HG02884 (cell line): ENCODE results near the gene NPM1.

ENCODE experiments used
- ATAC-seq: cut with Tn5 transposase; IDR thresholded peaks from one replicate; pipeline ENCODE4 v1.9.1; 2021; ENCODE audit warnings: mild to moderate bottlenecking, moderate library complexity; ENCODE audit not compliant: unreplicated experiment

Gene NPM1

DNA sequence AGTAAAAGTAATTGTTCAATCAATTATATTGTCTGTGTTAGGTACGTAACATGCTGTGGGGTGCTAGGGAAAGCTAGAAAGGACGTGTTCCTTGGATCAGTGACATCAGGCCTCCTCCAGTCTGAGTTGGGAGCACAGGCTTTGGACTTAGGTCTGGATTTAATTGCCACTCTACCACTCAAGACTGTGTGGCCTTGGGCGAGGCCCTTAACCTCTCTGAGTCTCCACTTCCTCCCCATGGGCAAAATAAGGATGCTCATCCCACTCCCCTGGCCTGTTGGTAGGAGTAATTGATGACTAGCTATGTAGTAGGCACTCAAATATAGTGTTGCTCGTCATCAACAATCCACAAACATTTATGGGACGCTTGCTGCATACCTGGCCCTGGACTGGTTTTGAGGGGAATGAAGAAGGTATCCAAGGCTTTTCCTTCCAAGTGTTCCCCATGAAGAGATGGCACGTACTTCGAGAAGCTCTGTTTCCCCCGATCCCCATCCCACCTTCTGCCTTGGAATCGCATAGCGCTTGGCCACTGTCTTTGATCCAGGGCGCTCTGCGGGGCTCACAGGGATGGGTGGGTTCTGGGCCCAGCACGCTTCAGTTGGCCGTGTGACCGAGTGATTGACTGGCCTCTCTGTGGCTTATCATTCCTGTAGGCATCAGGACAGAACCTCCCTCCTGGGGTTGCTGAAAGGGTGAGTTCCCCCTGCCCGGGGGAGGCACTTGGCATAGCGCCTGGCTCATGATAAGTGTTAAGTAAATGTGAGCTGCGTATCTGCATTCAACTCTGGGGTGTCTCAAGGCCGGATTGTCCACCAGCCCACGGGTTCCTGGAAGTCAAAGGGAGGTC is 39.9 kb downstream of the NPM1 start:
- no peak for ATAC-seq

DNA sequence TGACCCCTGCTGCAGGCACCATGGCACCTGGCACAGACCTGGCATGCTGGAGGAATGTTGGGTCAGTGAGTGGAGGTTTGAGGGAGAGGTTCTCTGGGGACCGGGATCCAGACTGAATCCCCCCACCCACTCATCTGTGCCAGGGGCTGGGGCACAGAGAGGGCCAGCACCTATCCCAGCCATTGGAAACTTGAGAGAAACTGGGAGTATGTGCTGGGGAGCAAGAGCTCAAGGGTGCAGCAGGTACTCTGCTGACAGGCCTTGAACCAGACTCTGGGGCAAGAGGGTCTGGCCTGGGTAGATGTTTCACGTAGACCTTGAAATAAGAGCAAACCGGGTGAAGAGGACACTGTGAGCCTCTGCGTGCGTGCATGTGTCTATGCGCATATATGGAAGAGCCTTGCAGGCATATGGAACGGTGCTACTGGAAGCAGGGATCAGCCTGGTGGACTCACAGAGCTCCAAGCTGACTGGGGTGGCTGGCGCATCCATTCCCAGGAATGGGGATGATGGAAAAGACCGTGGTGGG is 40.6 kb downstream of the NPM1 start:
- ATAC-seq, result no peak

DNA sequence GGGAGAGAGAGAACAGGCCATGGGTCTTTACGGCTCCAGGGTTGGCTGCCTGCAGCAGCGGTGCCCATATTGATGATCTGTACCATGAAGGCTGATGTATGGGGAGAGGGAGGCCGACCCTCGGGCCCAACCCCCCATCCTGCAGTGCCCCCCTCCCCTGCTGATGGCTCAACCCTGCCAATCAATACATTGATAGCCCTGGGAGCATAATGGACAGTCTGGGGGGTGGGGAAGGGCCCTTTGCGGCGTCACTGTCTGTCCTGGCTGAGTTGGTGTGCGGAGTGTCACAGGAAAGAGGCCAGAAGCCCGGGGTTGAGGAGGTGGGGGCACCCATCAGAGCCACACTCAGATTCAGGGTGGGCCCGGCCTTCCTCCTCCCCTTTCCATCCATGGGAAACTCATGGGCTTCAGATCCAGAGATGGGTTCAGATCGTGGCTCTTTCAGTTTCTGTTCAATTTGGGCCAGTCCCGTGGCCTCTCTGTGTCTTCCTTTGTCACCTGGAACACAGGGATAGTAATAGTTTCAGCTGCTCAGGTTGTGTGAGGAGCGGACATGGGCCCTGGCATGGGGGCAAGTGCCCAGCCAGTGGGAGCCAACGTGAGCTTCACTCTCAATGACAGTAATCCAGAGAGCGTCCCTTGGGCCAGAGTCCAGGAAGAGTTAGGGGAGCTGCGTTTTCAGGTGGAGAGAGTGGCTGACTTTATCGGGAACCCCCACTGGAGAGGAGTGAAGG is 41.3 kb downstream of the NPM1 start:
- no peak for ATAC-seq

DNA sequence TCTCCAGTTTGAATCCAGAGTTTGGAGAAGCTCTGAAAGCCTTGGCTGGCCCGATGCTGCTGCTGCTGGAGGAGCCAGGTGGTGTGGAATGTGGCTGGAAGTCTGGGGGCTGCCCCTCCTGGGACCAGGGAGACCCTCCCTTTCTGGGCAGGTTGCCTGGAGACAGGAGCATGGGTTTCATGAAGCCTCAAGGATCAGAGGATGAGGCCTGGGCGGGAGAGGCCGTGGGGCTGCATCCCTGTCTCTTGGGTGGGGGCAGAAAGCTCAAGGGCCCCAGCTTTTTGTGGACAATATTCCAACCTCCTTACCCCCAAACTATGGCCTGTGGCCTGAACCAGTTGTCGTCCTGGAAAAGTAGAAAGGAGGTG is 41.9 kb downstream of the NPM1 start:
- ATAC-seq, result no peak

DNA sequence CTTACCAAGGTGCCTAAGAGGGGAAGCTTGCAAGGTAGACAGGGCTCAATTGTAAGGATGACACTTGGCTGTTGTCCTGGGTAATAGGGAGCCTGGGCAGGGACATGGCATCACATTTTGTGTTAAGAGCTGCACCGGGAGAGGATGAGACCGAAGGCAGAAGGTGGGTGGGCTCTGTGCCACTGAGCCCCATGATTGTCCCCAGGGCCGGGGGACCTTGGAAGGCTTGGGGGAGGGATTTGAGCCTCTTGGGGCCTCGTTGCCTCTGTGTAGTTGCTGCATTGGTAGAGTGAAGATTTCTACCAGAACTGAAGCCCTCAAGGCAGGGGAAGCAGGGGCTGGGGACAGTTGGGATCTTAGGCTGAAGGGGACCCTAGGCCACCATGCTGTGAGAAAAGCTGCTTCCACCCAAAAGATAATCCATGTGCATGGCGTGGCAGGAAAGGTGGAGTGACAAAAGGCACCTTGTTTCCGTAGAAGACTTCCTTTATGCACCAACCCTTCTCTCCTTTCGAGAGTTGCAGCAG is 43.7 kb downstream of the NPM1 start:
- ATAC-seq, result no peak

DNA sequence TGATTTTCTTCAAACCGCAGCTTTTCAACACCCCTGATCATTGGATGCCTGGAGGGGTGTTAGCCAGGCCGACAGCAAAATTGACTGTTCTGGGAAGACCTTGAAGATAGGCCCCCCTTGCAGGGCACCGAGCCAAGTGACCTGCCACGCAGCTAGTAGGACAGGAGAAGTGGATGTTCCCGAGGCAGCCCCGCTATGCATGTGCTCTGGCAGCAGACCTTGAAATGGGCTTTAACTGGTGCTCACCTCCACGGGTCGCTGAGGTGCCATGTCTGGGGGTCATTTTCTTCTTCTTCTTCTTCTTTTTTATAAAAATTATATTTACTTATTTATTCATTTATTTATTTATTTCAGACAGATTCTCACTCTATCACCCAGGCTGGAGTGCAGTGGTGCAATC is 44.4 kb downstream of the NPM1 start:
- no peak for ATAC-seq

DNA sequence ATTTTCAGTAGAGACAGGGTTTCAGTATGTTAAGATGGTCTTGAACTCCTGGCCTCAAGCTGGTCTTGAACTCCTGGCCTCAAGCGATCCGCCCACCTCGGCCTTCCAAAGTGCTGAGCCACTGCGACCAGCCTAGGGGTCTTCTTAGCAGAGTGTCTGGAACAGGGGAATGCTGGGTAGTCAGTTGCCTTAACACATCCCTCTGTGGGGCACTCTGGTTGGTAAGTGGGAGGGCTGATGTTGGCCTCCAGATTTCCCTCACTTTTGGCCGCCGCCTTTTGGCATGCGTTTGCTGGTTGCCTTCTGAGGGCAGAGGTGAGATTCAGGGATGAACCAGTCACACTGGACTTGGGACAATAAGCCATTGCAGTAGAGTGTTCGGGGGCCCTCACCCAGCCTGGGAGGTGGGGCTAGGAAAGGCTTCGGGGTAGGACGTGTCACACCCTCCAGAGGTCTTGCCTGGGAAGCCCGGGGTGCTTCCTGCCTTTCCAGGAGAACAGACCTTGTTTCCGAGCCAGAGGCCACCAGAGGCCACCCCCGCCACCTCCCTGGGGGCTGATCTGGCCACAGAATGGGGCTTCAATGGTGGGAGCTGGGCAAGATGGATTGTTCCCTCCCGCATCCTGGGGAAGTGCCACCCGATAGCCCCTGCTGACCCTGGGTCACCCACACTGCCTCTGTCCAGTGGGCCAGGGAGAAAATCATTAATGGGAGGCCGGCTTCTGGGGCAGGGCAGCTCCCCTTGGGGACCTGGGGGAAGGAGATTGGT is 45.1 kb downstream of the NPM1 start:
- no peak for ATAC-seq

DNA sequence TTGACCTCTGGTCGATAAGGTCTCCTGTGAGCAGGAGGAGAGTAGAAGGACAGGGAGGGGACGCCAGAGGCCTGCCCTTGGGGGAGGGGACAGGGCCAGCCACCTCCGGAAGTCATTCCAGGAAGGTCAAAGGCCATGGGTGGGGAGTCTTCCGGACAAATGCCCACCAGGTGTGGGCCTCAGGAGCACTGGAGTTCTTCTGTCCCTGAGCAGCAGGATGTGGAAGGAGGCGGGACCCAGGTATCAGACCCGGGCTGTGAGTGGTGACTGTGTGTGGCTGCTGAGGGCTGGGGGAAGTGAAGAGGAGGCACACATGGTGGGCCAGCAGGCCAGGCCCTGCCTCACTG is 45.7 kb downstream of the NPM1 start:
- no peak for ATAC-seq

DNA sequence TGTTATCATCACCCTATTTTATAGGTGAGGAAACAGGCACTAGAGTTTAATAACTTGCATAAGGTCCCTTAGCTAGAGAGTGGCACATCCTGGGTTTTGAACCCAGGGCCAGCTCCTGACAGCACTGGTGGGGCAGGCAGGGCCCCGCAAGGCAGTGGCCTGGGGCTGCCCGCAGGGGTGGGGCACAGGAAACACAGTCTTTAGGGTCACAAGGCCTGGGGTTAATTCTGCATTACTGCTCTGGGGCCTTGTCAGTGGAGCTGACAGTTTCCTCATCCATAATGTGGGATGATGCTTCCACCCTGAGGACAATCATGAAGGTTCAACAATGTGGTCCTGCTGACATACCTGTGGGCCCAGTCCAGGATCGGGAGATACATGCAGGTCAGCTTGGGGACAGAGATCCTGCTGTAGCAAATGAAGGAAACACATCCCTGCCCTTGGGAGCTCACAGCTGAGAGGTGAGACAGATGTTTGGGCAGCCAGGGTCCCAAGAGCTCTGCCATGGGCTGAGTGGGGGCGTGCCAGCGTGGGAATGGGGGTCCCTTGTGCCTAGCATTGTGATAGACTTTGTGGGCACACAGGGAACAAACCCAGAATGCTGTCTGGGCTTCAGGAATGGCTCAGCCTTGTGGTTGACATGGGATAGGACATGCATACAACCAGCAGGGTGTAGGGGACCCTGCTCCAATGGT is 46.5 kb downstream of the NPM1 start:
- ATAC-seq, result no peak

DNA sequence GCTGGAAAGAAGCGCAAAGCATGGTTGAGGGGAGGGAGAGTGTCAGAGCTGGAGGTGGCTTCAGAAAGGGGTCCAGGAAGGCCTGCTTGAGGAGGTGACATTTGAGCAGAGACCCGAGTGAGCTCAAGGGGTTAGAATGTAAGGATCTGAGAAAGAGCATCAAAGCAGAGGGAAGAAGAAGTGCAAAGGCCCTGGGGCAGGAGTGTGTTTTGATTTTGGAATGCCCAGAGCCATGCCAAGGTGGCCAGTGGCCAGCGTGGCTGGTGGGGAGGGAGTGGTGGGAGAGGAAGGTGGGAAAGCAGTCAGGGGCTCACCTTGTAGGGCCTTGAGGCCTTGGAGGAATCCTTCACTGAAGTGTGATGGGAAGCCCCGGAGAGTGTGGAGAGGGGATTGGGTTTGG is 47.2 kb downstream of the NPM1 start:
- no peak for ATAC-seq

DNA sequence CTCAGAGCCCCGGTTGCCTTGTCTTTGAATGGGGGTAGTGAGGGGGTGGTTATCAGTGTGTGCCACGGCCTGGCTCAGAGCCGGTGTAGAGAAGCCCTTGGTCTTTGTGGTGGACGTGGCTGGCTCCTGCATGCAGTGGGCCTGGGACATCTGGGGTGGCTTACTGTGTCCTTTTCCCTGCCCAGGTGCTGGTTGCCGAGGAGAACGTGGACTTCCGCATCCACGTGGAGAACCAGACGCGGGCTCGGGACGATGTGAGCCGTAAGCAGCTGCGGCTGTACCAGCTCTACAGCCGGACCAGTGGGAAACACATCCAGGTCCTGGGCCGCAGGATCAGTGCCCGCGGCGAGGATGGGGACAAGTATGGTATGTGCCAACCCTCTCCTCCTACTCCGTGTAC is 48.3 kb downstream of the NPM1 start:
- no peak for ATAC-seq

DNA sequence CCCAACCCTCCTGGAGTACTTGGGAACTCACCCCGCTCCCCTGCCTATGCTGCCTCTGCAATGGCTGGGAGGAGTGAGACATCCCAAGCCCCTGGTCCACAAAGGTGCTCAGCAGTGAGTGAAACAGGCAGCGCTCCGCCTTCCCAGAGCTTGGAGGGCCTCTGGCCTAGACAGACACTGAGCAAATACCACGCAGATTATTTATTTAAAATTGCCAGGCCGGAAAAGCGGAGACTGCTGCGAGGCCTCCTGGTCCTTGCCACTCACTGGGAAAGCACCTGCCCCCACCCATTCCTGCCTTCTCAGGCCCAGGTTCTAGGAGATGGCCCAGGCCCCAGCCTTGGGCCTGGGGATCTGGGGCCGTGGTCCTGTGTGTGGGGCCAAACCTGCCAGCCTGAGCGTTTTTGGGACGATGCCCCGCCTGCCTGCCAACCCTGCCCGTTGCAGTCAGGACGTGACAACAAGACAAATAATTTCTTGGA is 49.2 kb downstream of the NPM1 start:
- no peak for ATAC-seq

DNA sequence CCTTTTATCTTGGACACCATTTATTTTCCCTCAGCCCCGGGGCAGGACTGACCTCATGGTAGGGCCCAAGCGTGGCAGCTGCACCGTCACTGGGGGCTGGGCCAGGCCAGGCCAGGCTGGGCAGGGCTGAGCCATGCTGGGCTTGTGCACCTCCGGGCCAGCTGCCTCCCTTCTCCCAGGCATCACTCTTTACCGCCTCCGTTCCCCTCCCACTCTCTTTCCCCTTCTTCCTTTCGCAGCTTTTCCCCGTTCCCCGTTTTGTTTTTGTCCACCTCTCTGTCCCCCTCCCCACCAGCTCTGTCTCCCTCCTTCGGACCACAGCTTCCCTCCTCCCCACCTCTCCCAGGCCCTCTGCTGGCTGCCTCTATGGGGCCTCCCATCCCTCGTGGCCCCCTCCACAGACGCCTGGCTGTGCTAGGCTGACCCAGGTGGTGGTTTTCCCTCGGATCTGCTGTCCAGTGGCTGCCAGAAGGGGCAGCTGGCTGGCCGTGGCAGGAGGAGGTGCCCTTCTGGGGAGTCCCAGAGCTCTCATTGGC is 49.7 kb downstream of the NPM1 start:
- no peak for ATAC-seq

DNA sequence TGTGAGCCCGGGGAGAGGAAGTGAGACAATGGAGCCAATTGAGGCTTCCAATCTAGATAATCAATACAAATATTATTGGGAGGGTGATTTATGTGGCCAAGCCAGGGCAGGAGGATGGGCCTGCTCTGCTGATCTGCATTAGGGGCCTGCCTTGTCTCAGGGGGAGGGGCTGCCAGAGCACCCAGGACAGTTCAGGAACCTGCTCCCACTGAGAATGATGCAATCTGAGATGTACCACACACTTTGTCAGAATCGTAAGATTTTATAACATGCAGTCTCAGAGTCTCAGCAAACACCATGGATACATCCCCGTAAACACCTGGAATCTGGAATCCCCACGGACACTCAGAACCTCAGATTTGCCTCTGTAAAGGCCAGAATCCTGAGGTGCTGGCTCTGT is 51.1 kb downstream of the NPM1 start:
- ATAC-seq, result no peak

DNA sequence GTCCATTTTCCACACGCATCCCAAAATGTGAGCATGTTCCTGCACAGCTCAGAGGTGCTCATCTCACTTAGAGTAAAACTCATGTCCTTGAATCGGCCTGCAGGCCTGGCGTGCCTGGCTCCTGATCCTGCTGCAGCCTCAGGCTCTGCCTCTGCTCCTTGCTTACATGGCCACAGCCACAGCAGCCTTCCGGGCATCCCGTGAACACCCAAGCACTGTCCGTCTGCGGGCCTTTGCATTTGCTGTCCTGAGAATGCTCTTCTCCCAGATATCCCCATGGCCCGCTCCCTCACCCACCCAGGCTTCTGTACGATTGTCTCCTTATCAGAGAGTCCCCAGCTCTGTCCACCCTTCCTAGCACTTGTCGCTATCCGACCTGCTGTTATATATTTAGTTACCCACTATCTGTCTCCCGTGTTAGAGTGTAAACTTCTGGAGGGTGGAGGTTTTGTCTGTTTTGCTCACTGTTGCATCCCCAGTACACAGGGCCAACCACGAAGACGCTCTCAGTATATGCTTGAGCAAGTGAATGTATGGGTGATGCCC is 53.7 kb downstream of the NPM1 start:
- no peak for ATAC-seq

DNA sequence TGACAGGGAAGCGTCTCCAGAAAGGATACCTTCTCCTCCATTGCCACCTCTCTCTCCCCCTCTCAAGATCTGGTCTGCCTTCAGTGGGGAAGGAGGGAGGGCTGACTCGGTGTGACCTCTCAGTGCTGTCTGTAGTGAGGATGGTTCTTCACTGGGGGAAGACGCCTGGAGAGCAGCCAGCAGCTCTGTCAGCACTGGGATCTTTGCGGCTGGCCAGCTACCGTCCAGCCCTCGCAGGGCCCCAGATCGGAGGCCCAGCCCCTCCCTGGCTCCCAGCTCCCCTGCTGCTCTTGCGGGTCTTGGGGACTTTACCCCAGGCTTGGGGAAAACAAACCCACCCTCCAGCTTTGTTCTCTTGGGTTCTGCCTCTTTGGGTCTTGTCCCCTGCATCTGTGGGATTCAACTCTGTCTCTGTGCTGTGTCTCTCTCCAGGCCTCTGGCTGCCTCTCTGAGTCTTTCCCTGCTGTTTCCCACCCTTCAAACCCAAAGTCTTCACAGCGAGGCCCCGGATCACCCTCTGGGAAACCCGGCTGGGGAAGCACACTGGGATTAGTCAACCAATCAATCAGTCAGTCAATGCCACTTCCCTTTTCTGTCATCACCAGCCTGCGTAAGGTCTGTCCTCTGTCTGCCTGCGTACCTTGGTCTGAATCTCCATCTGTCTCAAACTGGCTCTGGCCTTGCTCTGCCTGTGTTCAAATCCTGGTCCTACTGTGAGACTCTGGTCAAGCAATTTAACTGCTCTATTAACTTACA is 54.8 kb downstream of the NPM1 start:
- no peak for ATAC-seq

DNA sequence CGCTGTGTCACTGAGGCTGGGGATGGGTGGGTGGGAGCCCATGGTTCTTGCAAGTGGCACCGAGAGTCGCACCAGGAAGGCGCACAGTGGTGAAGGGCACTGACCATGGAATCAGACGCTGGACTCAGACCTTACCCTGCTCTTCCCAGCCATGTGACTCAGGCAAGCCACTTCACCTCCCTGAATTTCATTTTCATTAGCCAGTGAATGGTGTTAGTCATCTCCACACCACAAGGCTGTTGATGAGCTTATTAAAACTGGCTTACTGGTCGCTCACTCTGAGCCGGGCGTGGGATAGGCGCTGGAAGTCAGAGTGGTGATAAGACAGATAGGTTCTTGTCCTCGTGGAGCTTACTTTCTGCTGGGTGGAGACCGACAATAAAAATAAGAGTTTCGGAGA is 56.9 kb downstream of the NPM1 start:
- no peak for ATAC-seq

DNA sequence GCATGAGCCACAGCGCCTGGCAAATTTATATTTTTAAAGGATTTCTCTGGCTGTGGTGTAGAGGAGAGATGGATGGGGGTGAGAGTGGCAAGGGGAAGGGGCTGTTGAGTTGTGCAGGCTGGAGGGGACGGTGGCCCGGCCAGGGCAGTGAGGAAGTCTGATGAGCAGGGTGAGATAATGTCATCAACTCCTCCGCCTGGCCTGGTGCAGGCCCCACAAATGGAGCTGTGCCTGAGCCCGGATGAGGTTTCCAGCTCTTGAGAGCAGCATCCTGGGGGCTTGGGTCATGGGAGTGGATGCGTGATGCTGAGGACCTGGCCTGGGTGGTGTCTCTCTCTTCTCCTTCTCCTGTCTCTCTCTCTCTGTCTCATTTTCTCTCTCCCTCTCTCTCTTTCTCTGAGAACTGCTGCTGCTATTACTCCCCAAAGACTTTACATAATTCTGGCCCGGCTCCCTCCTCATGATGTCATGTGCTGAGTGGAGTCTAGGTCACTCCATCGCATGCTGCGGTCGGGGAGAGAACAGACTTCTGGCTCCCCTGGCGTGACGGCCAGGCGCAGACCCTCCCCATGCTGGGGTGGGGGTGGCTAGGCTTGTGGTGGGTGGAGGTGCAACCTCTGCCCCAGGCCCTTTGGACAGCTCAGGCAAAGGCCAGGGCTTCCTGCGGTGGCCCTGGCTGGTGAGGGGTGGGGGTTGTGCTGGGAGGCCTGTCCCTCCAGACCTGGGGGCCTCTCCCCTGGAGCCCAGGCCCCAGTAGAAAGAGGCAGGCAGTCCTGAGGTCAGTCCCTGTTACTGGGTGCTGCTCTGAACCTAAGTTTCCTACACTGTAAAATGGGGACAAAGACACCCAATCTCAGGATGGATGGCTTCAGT is 58.2 kb downstream of the NPM1 start:
- ATAC-seq, result no peak
